ENCODE results near the gene BCR. TPM values are rescaled to one million over a fixed set of nuclear protein-coding genes. Genes with fewer than 3 reads are reported as not detected.
A peak's percentile ranks its signal among the peaks of the same experiment; 100 is the strongest.
"Not testable (repeated sequence)": the region's sequence is repeated elsewhere in the genome, so short reads cannot be mapped to it uniquely, and the experiment has no call there.

The BCR gene
- total RNA-seq, 2 experiments from 2014 or later: 20.6 to 40.2 TPM

- Mint-ChIP-seq H3K9me3 (ENCODE audit: low read depth) (no peaks in the 10 kb centered on the region), H3K4me1 (peaks cover 10% of the 10 kb centered on the region), H3K36me3 (no peaks in the 10 kb centered on the region), H3K27ac (no peak overlapping the region), H3K4me3 (no peak overlapping the region), H3K27me3 (peaks cover 47% of the 10 kb centered on the region)
- DNase-seq (no peak), ATAC-seq (no peak)
- CTCF ChIA-PET: interaction anchor here (0.6 to 1.5 kb wide), 3 partner anchors 12 to 53 kb away, joined by 4 read pairs; no protein-coding TSS in a partner anchor
These were observed 183.4 kb downstream of the BCR start for GRCh38 chr22:23363683-23364082.

DNA sequence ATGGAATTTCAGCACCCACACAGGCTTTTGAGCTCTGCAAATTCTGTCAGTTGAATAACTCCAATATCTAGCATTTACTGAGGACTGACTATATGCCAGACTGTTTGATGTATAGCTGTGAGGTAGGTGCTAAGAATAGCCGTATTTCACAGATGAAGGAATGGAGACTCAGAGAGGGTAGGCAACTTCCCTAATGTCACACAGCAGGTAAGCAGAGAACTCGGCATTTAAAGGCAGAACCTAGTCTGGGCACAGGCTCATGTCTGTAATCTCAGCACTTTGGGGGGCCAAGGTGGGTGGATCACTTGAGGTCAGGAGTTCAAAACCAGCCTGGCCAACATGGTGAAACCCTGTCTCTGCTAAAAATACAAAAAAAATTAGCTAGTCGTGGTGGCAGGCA is 184.1 kb downstream of the BCR start:
- Mint-ChIP-seq H3K4me1 (peaks cover 5% of the 10 kb centered on the region), H3K27ac (no peak overlapping the region), H3K9me3 (ENCODE audit: low read depth) (no peaks in the 10 kb centered on the region), H3K27me3 (peaks cover 50% of the 10 kb centered on the region), H3K36me3 (no peaks in the 10 kb centered on the region), H3K4me3 (no peak overlapping the region)
- CTCF ChIA-PET: interaction anchor here (1.2 to 1.5 kb wide), 2 partner anchors 12 to 21 kb away, joined by 4 read pairs; no protein-coding TSS in a partner anchor
- DNase-seq (no peak), ATAC-seq (no peak)

DNA sequence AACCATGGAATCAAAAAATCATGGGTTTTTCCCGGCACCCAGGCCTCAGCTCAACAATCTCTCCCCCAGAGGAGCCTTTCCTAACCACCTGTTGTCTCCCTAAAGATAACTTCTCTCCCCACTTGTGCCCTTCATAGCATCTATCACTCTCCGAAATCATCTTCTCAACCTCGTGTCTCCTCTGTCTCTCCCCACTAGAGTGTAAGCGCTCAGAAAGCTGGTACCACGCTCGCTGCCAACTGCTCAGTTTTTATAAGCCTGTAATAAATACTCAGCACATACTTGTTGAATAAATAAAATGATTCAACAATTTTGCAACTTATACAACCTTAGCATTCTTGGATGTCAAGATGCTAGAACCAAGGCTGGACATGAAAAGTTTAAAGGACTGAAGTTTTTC is 185.2 kb downstream of the BCR start:
- no peaks in the 10 kb centered on the region for H3K4me1 Mint-ChIP-seq
- no peak for DNase-seq
- CTCF ChIA-PET: interaction anchor here (1.0 to 1.1 kb wide), 2 partner anchors 9 to 20 kb away, joined by 4 read pairs; no protein-coding TSS in a partner anchor
- no peak for ATAC-seq
- H3K9me3 Mint-ChIP-seq (ENCODE audit: low read depth): no peaks in the 10 kb centered on the region
- H3K4me3 Mint-ChIP-seq: no peak overlapping the region
- no peaks in the 10 kb centered on the region for H3K36me3 Mint-ChIP-seq
- peaks cover 53% of the 10 kb centered on the region for H3K27me3 Mint-ChIP-seq
- H3K27ac Mint-ChIP-seq: no peak overlapping the region

GRCh38 chr22:23365961-23366360 is 185.7 kb downstream of the BCR start:
- Mint-ChIP-seq H3K9me3 (ENCODE audit: low read depth) (no peaks in the 10 kb centered on the region), H3K27ac (no peak overlapping the region), H3K36me3 (no peaks in the 10 kb centered on the region), H3K4me3 (no peak overlapping the region), H3K27me3 (peaks cover 53% of the 10 kb centered on the region), H3K4me1 (no peaks in the 10 kb centered on the region)
- ATAC-seq (no peak), DNase-seq (peak; percentile 35)
- CTCF ChIA-PET: interaction anchor here (1.1 kb wide), 1 partner anchor 20 kb away, joined by 4 read pairs; no protein-coding TSS in a partner anchor

DNA sequence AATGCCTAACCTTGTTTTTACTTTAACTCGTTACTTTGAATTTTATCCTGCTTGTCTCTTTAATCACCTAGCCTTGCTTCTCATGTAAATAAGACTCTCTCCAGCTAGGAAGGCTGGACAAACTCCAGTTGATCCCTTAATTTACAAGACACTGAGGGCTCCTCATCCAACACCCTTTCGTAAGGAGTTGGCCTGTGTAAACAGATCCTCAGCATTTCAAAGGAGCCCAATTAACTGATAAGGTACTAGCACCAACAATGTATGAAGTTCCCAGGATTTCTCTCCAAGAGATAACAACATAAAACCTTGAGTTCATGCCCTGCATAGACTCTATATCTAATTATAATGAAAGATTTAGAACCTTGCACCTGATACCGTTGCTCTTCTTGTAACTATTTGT is 186.9 kb downstream of the BCR start:
- H3K4me1 Mint-ChIP-seq; H3K27ac Mint-ChIP-seq; H3K36me3 Mint-ChIP-seq; H3K4me3 Mint-ChIP-seq; DNase-seq; H3K9me3 Mint-ChIP-seq (ENCODE audit: low read depth); ATAC-seq: not testable (repeated sequence)
- CTCF ChIA-PET: interaction anchor here (1.0 kb wide), 1 partner anchor 19 kb away, joined by 4 read pairs; no protein-coding TSS in a partner anchor
- peaks cover 51% of the 10 kb centered on the region for H3K27me3 Mint-ChIP-seq

Other genes starting within 250 kb of the BCR start
- under 1 TPM in 1 of 2 experiments, not detected in 1; 0.12 TPM for gene GNAZ, start 110.0 kb upstream of the BCR start, total RNA-seq
- not detected for gene RSPH14, start 38.5 kb upstream of the BCR start, total RNA-seq
- under 1 TPM; 0.26 to 0.37 TPM for gene RAB36, start 35.0 kb upstream of the BCR start, total RNA-seq